ENCODE measurements around the gene SLC9A9. TPM values are rescaled to one million over a fixed set of nuclear protein-coding genes. Genes with fewer than 3 reads are reported as not detected.

SLC9A9 gene
- total RNA-seq, 4 donors from 2014 or later, result 1.1 to 15.9 (median 9.7) TPM

DNA sequence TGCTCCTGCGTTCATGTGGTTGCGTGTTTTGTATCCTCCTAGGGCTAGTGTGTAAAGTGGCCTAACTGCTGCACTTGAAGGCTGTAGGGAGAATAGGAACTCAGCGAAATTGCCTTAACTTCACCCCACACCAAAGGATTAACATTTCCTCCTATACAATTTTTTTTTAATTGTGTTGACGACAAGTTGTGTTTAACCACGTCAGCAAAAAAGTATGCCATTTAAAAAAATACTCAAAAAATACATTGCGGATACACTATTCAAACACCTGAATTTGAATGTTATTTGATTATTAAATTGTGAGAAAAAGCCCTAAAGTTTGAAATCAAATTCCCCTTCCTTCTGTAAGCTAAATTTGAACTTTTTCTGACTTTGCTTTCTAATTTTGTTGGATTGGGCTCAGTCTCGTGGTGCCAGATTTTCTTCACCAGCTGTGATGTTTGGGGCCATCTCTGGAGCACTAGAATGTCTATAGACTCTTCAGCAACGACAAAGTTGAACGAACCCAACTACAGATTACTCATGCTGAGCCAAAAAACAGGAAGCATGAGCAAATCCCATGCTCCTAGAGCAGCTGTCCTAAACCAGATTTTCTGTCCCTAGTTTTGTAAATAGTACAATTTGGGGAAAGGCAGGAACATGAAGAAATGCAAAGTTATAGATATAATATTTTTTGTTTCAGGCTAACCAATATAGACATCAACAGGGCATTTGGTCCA, 8.1 kb upstream of the SLC9A9 start:
- intact Hi-C loops (cut with DNase I; ENCODE audit: low total_unique reads), result no loop called here
- DNase-seq, result no peak
- no peaks in the 10 kb centered on the region for H3K36me3 ChIP-seq
- in situ Hi-C loops (cut with MboI; ENCODE audit: low pct_ligation_motif_present in 1 of 4, low pct_unique_long_range_greater_than_20kb in 1 of 4, low sequenced_read_pairs in 3 of 4), result no loop called here
- no peaks in the 10 kb centered on the region for H3K9me3 ChIP-seq
- H3K4me1 ChIP-seq, result no peaks in the 10 kb centered on the region
- H3K27ac ChIP-seq, result no peak overlapping the region
- no peaks in the 10 kb centered on the region for H3K27me3 ChIP-seq
- H3K4me3 ChIP-seq, result no peak overlapping the region
- WGBS, 2 donors (ENCODE audit: low coverage in 1 of 2), result 81 to 83% methylated on average over 9 of the region's 9 CpGs
- TF ChIP-seq EP300 (IDR thresholded peaks at IDR 0.05; ENCODE audit: low read depth) (no peak), POLR2A (IDR thresholded peaks at IDR 0.05) (no peak), POLR2AphosphoS5 (IDR thresholded peaks at IDR 0.05) (no peak)
- TF ChIP-seq, protein P1, sequence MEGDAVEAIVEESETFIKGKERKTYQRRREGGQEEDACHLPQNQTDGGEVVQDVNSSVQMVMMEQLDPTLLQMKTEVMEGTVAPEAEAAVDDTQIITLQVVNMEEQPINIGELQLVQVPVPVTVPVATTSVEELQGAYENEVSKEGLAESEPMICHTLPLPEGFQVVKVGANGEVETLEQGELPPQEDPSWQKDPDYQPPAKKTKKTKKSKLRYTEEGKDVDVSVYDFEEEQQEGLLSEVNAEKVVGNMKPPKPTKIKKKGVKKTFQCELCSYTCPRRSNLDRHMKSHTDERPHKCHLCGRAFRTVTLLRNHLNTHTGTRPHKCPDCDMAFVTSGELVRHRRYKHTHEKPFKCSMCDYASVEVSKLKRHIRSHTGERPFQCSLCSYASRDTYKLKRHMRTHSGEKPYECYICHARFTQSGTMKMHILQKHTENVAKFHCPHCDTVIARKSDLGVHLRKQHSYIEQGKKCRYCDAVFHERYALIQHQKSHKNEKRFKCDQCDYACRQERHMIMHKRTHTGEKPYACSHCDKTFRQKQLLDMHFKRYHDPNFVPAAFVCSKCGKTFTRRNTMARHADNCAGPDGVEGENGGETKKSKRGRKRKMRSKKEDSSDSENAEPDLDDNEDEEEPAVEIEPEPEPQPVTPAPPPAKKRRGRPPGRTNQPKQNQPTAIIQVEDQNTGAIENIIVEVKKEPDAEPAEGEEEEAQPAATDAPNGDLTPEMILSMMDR (IDR thresholded peaks at IDR 0.05), result no peak

DNA sequence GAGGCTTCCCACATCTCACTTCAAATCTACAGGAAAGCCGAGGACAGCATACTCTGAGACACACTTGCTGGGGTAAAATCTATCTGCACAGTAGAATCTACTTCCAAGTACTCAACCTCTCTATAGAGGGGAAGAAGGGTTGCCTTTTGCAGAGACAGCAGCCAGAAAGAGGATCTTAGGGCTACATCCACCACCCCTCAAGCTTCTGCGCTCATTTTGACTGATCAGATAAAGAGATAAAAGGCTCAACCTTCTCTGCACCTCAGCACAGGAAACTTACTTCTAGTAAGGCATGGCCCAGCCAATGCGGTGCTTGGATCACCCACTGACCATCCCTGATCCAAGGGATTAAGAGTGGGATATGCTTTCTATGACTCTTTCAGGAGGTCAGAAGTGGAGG, 6.9 kb upstream of the SLC9A9 start:
- TF ChIP-seq POLR2A (IDR thresholded peaks at IDR 0.05) (no peak), EP300 (IDR thresholded peaks at IDR 0.05; ENCODE audit: low read depth) (no peak), POLR2AphosphoS5 (IDR thresholded peaks at IDR 0.05) (no peak)
- TF ChIP-seq, protein P1 (IDR thresholded peaks at IDR 0.05), result no peak
- Histone ChIP-seq H3K27ac (no peak overlapping the region), H3K4me1 (no peaks in the 10 kb centered on the region), H3K27me3 (no peaks in the 10 kb centered on the region), H3K36me3 (no peaks in the 10 kb centered on the region), H3K9me3 (no peaks in the 10 kb centered on the region), H3K4me3 (no peak overlapping the region)
- intact Hi-C loops (cut with DNase I; ENCODE audit: low total_unique reads) (no loop called here), in situ Hi-C loops (cut with MboI; ENCODE audit: low pct_ligation_motif_present in 1 of 4, low pct_unique_long_range_greater_than_20kb in 1 of 4, low sequenced_read_pairs in 3 of 4) (no loop called here)
- no peak for DNase-seq
- WGBS, 2 donors (ENCODE audit: low coverage in 1 of 2), result 77 to 83% methylated on average over 2 to 3 of the region's 3 CpGs

DNA sequence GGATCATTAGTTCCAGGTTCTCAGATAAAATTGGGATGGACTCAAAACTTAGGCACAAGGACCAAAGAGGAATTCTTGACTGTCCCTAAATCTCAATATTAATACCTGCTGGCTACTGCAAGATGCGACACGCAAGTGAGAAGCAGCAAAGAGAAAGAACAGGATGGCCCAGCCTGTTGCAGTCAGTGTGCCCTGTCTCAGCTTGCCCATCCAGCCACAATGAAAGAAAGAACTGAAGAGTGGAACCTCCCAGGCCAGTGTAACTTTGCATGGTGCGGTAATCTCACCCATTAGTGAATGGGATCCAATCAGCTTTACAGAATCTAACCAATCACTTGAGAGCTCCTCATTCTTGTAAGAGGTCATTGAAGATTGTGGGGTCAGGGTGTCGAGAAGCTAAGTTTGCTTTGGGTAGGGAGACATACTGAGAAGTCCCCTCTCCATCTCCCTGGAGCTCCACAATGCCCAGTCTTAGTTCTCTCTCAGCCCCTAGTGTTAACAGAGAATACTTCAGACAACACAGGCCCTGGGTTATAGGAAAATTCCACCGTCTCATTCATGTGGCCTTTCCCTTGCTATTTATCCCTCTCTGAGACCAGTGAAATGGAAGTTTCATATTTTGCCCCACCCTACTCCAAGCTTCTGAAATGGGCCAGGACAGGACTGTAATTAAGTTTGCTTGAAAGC, 3.2 kb upstream of the SLC9A9 start:
- no peak overlapping the region for H3K4me3 ChIP-seq
- no peaks in the 10 kb centered on the region for H3K9me3 ChIP-seq
- intact Hi-C loops (cut with DNase I; ENCODE audit: low total_unique reads), result no loop called here
- no peaks in the 10 kb centered on the region for H3K27me3 ChIP-seq
- peaks cover 0 to 16% (median 0%) of the 10 kb centered on the region in 4 donors for H3K4me1 ChIP-seq
- in situ Hi-C loops (cut with MboI; ENCODE audit: low pct_ligation_motif_present in 1 of 4, low pct_unique_long_range_greater_than_20kb in 1 of 4, low sequenced_read_pairs in 3 of 4), result no loop called here
- no peak overlapping the region for H3K27ac ChIP-seq
- 87 to 93% methylated on average over 4 to 5 of the region's 5 CpGs for WGBS, 2 donors (ENCODE audit: low coverage in 1 of 2)
- no peak for DNase-seq
- H3K36me3 ChIP-seq, result no peaks in the 10 kb centered on the region
- TF ChIP-seq EP300 (IDR thresholded peaks at IDR 0.05; ENCODE audit: low read depth) (no peak), POLR2AphosphoS5 (IDR thresholded peaks at IDR 0.05) (no peak), POLR2A (IDR thresholded peaks at IDR 0.05) (no peak)
- TF ChIP-seq, protein P1 (IDR thresholded peaks at IDR 0.05), result no peak

DNA sequence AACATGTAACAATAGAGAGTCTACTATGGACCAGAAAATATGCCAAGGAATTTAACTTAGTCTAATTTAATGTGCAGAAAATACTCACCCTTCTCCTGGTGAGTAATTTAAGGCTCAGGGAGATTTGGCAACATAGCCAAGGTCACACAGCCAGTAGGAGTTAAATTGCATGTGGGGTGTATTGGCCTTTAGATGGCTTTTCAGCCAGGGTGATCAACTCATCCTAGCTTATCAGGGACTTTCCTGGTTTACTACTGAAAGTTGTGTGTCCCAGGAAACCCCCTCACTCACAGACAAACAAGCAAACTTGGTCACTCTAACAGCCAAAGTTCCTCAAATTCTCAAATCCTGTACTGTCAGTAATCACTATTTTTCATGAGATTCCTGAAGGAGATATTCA, 2.6 kb upstream of the SLC9A9 start:
- TF ChIP-seq POLR2AphosphoS5 (IDR thresholded peaks at IDR 0.05), result no peak
- TF ChIP-seq, protein P1 (IDR thresholded peaks at IDR 0.05), result no peak
- TF ChIP-seq POLR2A (IDR thresholded peaks at IDR 0.05), result no peak
- no peak for TF ChIP-seq EP300 (IDR thresholded peaks at IDR 0.05; ENCODE audit: low read depth)
- H3K27ac ChIP-seq, result peak overlapping the region in 1 of 4 donors; percentile 2
- peaks cover 0 to 20% (median 0%) of the 10 kb centered on the region in 4 donors for H3K4me1 ChIP-seq
- H3K9me3 ChIP-seq, result no peaks in the 10 kb centered on the region
- no peaks in the 10 kb centered on the region for H3K27me3 ChIP-seq
- in situ Hi-C loops (cut with MboI; ENCODE audit: low pct_ligation_motif_present in 1 of 4, low pct_unique_long_range_greater_than_20kb in 1 of 4, low sequenced_read_pairs in 3 of 4) (no loop called here), intact Hi-C loops (cut with DNase I; ENCODE audit: low total_unique reads) (no loop called here)
- no peak for DNase-seq
- H3K4me3 ChIP-seq, result no peak overlapping the region
- no peaks in the 10 kb centered on the region for H3K36me3 ChIP-seq

All from transverse colon (tissue), 4 donors.